ENCODE results near the gene ZNF697.

DNA sequence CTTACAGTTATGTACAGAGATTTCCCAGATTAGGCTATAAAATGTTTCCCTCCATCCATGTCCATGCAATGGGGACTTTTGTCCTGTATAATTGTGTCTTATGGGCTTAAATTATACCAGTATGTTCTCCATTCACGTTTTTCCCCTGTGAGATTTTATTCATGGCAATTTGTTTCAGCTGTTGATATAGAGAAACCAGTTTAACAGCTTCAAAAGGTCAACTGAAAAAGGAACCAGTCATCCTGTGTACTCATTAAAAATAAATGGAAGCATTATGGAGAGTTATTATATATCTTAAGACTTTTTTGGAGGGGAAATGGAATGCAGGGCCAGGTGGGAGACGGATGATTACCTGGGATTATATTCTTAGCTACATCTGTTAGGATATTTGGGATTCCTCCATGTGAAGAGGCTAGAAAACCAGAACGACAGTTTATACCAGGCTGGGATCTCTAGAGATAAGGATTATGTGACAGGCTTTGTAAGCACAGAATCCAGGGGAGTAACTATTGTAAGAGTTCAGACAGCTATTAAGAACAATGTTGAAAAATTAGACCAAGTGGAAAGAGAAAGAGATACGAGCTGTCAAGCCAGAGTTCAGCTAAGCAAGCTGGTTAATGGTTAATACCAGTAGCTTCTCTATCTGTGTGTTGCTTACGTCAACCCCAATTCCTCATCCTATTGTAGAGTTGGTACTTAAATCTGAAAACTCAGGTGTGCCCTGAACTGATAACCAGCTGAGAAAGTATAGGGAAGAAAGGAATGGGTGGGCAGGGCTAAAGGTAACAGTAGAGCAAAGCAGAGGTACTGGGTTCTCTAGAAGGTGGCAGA, 12.4 kb upstream of the ZNF697 start:
- TF ChIP-seq ZNF366 (tag by site-specific recombination; conservative IDR thresholded peaks at IDR 0.05) = no peak
- TF ChIP-seq, protein P1, sequence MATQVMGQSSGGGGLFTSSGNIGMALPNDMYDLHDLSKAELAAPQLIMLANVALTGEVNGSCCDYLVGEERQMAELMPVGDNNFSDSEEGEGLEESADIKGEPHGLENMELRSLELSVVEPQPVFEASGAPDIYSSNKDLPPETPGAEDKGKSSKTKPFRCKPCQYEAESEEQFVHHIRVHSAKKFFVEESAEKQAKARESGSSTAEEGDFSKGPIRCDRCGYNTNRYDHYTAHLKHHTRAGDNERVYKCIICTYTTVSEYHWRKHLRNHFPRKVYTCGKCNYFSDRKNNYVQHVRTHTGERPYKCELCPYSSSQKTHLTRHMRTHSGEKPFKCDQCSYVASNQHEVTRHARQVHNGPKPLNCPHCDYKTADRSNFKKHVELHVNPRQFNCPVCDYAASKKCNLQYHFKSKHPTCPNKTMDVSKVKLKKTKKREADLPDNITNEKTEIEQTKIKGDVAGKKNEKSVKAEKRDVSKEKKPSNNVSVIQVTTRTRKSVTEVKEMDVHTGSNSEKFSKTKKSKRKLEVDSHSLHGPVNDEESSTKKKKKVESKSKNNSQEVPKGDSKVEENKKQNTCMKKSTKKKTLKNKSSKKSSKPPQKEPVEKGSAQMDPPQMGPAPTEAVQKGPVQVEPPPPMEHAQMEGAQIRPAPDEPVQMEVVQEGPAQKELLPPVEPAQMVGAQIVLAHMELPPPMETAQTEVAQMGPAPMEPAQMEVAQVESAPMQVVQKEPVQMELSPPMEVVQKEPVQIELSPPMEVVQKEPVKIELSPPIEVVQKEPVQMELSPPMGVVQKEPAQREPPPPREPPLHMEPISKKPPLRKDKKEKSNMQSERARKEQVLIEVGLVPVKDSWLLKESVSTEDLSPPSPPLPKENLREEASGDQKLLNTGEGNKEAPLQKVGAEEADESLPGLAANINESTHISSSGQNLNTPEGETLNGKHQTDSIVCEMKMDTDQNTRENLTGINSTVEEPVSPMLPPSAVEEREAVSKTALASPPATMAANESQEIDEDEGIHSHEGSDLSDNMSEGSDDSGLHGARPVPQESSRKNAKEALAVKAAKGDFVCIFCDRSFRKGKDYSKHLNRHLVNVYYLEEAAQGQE (tag by site-specific recombination; IDR thresholded peaks at IDR 0.05) = no peak
- TF ChIP-seq, protein P2, sequence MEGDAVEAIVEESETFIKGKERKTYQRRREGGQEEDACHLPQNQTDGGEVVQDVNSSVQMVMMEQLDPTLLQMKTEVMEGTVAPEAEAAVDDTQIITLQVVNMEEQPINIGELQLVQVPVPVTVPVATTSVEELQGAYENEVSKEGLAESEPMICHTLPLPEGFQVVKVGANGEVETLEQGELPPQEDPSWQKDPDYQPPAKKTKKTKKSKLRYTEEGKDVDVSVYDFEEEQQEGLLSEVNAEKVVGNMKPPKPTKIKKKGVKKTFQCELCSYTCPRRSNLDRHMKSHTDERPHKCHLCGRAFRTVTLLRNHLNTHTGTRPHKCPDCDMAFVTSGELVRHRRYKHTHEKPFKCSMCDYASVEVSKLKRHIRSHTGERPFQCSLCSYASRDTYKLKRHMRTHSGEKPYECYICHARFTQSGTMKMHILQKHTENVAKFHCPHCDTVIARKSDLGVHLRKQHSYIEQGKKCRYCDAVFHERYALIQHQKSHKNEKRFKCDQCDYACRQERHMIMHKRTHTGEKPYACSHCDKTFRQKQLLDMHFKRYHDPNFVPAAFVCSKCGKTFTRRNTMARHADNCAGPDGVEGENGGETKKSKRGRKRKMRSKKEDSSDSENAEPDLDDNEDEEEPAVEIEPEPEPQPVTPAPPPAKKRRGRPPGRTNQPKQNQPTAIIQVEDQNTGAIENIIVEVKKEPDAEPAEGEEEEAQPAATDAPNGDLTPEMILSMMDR (tag by site-specific recombination; IDR thresholded peaks at IDR 0.05) = no peak
